HepG2 (cell line): ENCODE measurements around the gene PANK4. TPM values are rescaled to one million over a fixed set of nuclear protein-coding genes. Genes with fewer than 3 reads are reported as not detected.

Source experiments
- ATAC-seq: fragments of 200-7000 bp; cut with Tn5 transposase; 3 replicates; pipeline ENCODE4 v1.9.1; 2020; ENCODE audit warnings: mild to moderate bottlenecking, moderate library complexity
- BruUV-seq: library from RNA; stranded (reverse); fragments of 400-500 nt; replicated peaks from 2 replicates; lab custom pipeline; 2021; lab: Mats Ljungman, UMichigan
- CTCF ChIA-PET: fragments of 300-600 bp; formaldehyde crosslinking; extraction: SDS; loops from one replicate; lab custom pipeline; 2021; ENCODE audit warnings: low total read pairs, inconsistent platforms, low intra/inter-chr PET ratio; lab: Yijun Ruan, JAX
- POLR2A ChIA-PET: fragments of 350-600 bp; sonication (Branson Sonifier 250); formaldehyde crosslinking; loops from one replicate; lab custom pipeline; 2020; ENCODE audit warnings: antibody characterized with exemption, inconsistent platforms; lab: Yijun Ruan, JAX
- DNase-seq: peaks from one replicate; pipeline ENCODE4 v3.0.0-alpha.2; 2015; ENCODE audit warnings: low spot score
- FAIRE-seq: peaks from 3 replicates; lab custom pipeline; 2011; peaks lifted over from hg19 to GRCh38; lab: Jason Lieb, UNC
- H2AFZ ChIP-seq: one replicate; pipeline ENCODE4 v1.6.1; 2011; ENCODE audit warnings: low read length, inconsistent platforms
- H3K27ac ChIP-seq: fragments of 300-600 bp; 3 replicates; pipeline ENCODE4 v1.8.0; 2011; ENCODE audit warnings: mixed run types, mild to moderate bottlenecking, mixed read lengths, low read length, inconsistent platforms; ENCODE audit not compliant: insufficient read depth; ENCODE audit errors: extremely low read length
- H3K27me3 ChIP-seq, 2 experiments: fragments of 200-600 bp in 1 of 2; 2 replicates in 1 of 2; 3 replicates in 1 of 2; pipeline versions ENCODE4 v1.6.0 to v1.8.0; 2011; ENCODE audit warnings: low read length in 2 of 2, mild to moderate bottlenecking in 2 of 2, moderate library complexity in 2 of 2, inconsistent platforms in 1 of 2; ENCODE audit not compliant: insufficient read depth in 2 of 2, control insufficient read depth in 1 of 2
- H3K36me3 ChIP-seq, 2 experiments: fragments of 200-600 bp in 1 of 2; replicated peaks in 1 of 2; 2 replicates in 1 of 2; 3 replicates in 1 of 2; pipeline versions ENCODE4 v1.5.1 to v1.8.0; 2011; ENCODE audit warnings: low read length in 2 of 2, inconsistent platforms in 1 of 2; ENCODE audit not compliant: insufficient read depth in 2 of 2, control insufficient read depth in 1 of 2
- H3K4me1 ChIP-seq: 2 replicates; pipeline ENCODE4 v1.5.1; 2012; ENCODE audit warnings: low read length, inconsistent platforms; ENCODE audit not compliant: insufficient read depth
- H3K4me2 ChIP-seq: 2 replicates; pipeline ENCODE4 v1.6.0; 2011; ENCODE audit warnings: low read depth, low read length, inconsistent platforms
- H3K4me3 ChIP-seq, 3 experiments: fragments of 200-600 bp in 1 of 3; sonication (generic), shearing (Covaris generic) in 1 of 3; replicated peaks in 1 of 3; 2 replicates each; pipeline ENCODE4 v1.5.1; 2011 to 2016; ENCODE audit warnings: low read length in 3 of 3, inconsistent platforms in 2 of 3, low read depth in 2 of 3, mild to moderate bottlenecking in 2 of 3, control low read depth in 1 of 3, mixed read lengths in 1 of 3; ENCODE audit not compliant: insufficient read depth in 1 of 3
- H3K79me2 ChIP-seq: one replicate; pipeline ENCODE4 v1.6.1; 2011; ENCODE audit warnings: low read length, inconsistent platforms; ENCODE audit not compliant: insufficient read depth
- H3K9ac ChIP-seq: 2 replicates; pipeline ENCODE4 v1.6.0; 2011; ENCODE audit warnings: mild to moderate bottlenecking, low read depth, low read length, inconsistent platforms; ENCODE audit not compliant: insufficient read depth
- H3K9me3 ChIP-seq: 2 replicates; pipeline ENCODE4 v1.5.1; 2012; ENCODE audit warnings: mild to moderate bottlenecking, low read length
- H4K20me1 ChIP-seq: 2 replicates; pipeline ENCODE4 v1.6.0; 2011; ENCODE audit warnings: inconsistent platforms, mild to moderate bottlenecking, low read length, moderate library complexity; ENCODE audit not compliant: insufficient read depth
- DR1 ChIP-seq: sonication (generic); formaldehyde crosslinking; IDR thresholded peaks from 2 replicates; pipeline ENCODE4 v1.8.0; 2021; ENCODE audit warnings: mild to moderate bottlenecking, missing genetic modification reagents, inconsistent platforms
- NCOR1 ChIP-seq: fragments of 200-600 bp; sonication (generic); IDR thresholded peaks from 2 replicates; pipeline ENCODE4 v1.7.0; 2017; ENCODE audit warnings: antibody characterized with exemption, low read length, borderline replicate concordance
- NFE2 ChIP-seq: sonication (generic); formaldehyde crosslinking; IDR thresholded peaks from 2 replicates; pipeline ENCODE4 v1.4.0; 2020; ENCODE audit warnings: missing genetic modification reagents
- RFXANK ChIP-seq: IDR thresholded peaks from 2 replicates; pipeline ENCODE4 v1.6.1; 2016
- TFDP2 ChIP-seq: sonication (generic); formaldehyde crosslinking; IDR thresholded peaks from 2 replicates; pipeline ENCODE4 v1.4.0; 2020; ENCODE audit warnings: missing genetic modification reagents
- ZNF160 ChIP-seq: sonication (generic); formaldehyde crosslinking; IDR thresholded peaks from 2 replicates; pipeline ENCODE4 v1.8.0; 2022; ENCODE audit warnings: mild to moderate bottlenecking, inconsistent platforms, missing genetic modification reagents
- ZNF34 ChIP-seq: sonication (generic); formaldehyde crosslinking; IDR thresholded peaks from 2 replicates; pipeline ENCODE4 v1.4.0; 2020; ENCODE audit warnings: mild to moderate bottlenecking, missing genetic modification reagents, borderline replicate concordance
- ZNF761 ChIP-seq: sonication (generic); formaldehyde crosslinking; conservative IDR thresholded peaks from 2 replicates; pipeline ENCODE4 v1.4.0; 2020; ENCODE audit warnings: mild to moderate bottlenecking, missing genetic modification reagents
- WGBS: methylation state at CpG from one replicate; pipeline ENCODE4 v1.1.6; 2017; ENCODE audit warnings: low lambda C conversion rate; 5-methylcytosine and 5-hydroxymethylcytosine counted together
- in situ Hi-C: cut with HindIII; loops from 2 replicates; pipeline ENCODE4 v1.10.0; 2017; ENCODE audit warnings: low pct_unique_long_range_greater_than_20kb; ENCODE audit not compliant: extremely low pct_ligation_motif_present
- intact Hi-C: fragments of 100-400 bp; cut with micrococcal nuclease; formaldehyde crosslinking; loops from one replicate; pipeline ENCODE4 v1.10.0; 2022; ENCODE audit not compliant: unreplicated experiment
- polyA plus RNA-seq, 8 experiments: library from polyadenylated mRNA; depleted of rRNA in 3 of 8; stranded (reverse) in 7 of 8; unstranded in 1 of 8; fragments of >200 nt; fragmentation: Illumina TruSeq in 4 of 8; extraction: Trizol in 4 of 8; gene quantifications; 2 replicates each; pipeline versions ENCODE4 v1.2.1 to v1.2.3, GENCODE V29; 2011 to 2016; ENCODE audit warnings: low read depth in 4 of 8, missing spikeins in 1 of 8, mixed read lengths in 1 of 8; ENCODE audit not compliant: insufficient read depth in 1 of 8
- total RNA-seq, 5 experiments: library from RNA; depleted of rRNA; stranded (reverse); fragments of >200 nt; fragmentation: Illumina TruSeq; extraction: Trizol; gene quantifications; 2 replicates each; pipeline ENCODE4 v1.2.3, GENCODE V29; 2016; ENCODE audit warnings: low read depth in 1 of 5

The PANK4 gene
- total and polyA plus RNA-seq, 2 of the 13 experiments (the other 11 are each of a cell fraction or from before 2014, with no cell fraction given), result 17.4 to 19.3 TPM

GRCh38 chr1:2472561-2473177, 53.7 kb downstream of the PANK4 start (continued):
- TF ChIP-seq ZNF34 (CRISPR knock-in tag) (no peak), ZNF160 (CRISPR knock-in tag) (no peak), DR1 (CRISPR knock-in tag) (no peak), ZNF761 (CRISPR knock-in tag) (no peak), NFE2 (CRISPR knock-in tag) (no peak), RFXANK (no peak)

- H3K79me2 ChIP-seq, result no peaks in the 10 kb centered on the region
- no peak for TF ChIP-seq NCOR1
- TF ChIP-seq TFDP2 (CRISPR knock-in tag), result no peak
- no peak overlapping the region for H3K27ac ChIP-seq
- no peak overlapping the region for H3K4me3 ChIP-seq
- no peak for DNase-seq
- intact Hi-C loops, result no loop called here
- FAIRE-seq, result no peak
- no TSS peak for BruUV-seq
- in situ Hi-C loops, result no loop called here
- peaks cover 7% of the 10 kb centered on the region; the same call in 1 of the 2 replicates for H4K20me1 ChIP-seq
- POLR2A ChIA-PET, result no interaction called here
- no peak overlapping the region for H3K9ac ChIP-seq
- H3K4me1 ChIP-seq, result no peaks in the 10 kb centered on the region
- no peaks in the 10 kb centered on the region for H3K9me3 ChIP-seq
- no peak for ATAC-seq
- no peak overlapping the region for H3K4me2 ChIP-seq
- CTCF ChIA-PET, result no interaction called here
- no peaks in the 10 kb centered on the region for H3K36me3 ChIP-seq
- no peak overlapping the region for H2AFZ ChIP-seq
- peaks cover 23 to 86% of the 10 kb centered on the region in 2 experiments for H3K27me3 ChIP-seq
- WGBS, result 8% methylated on average over 4 of the region's 17 CpGs
Observed at GRCh38 chr1:2472109-2472508, 54.3 kb downstream of the PANK4 start.
